Thyroid gland (tissue), 4 donors: ENCODE results near the gene TAB3. TPM values are rescaled to one million over a fixed set of nuclear protein-coding genes. Genes with fewer than 3 reads are reported as not detected.

Experiments
- DNase-seq, 2 donors: peaks; one replicate each; pipeline ENCODE4 v3.0.0-alpha.2; 2019
- H3K27ac ChIP-seq, 3 donors: fragments of 200-600 bp; sonication (generic); 1 replicate in 2 of 3; 2 replicates in 1 of 3; pipeline ENCODE4 v1.5.1; 2016 to 2019; ENCODE audit warnings: mild to moderate bottlenecking in 1 of 3, moderate library complexity in 1 of 3
- H3K27me3 ChIP-seq: fragments of 200-600 bp; sonication (generic); one replicate; pipeline ENCODE4 v1.5.1; 2019
- H3K36me3 ChIP-seq, 2 donors: fragments of 200-600 bp; sonication (generic); one replicate each; pipeline ENCODE4 v1.5.1; 2016 to 2019
- H3K4me1 ChIP-seq, 2 donors: fragments of 200-600 bp; sonication (generic); one replicate each; pipeline ENCODE4 v1.5.1; 2017 to 2019
- H3K4me3 ChIP-seq, 3 donors: fragments of 200-600 bp; sonication (generic); replicated peaks in 1 of 3; 1 replicate in 2 of 3; 2 replicates in 1 of 3; pipeline ENCODE4 v1.5.1; 2016; ENCODE audit warnings: mild to moderate bottlenecking in 1 of 3
- H3K9me3 ChIP-seq: fragments of 200-600 bp; sonication (generic); one replicate; pipeline ENCODE4 v1.5.1; 2017
- POLR2A ChIP-seq, 2 donors: fragments of 450-650 bp; IDR thresholded peaks; one replicate each; pipeline ENCODE4 v1.6.1; 2017; ENCODE audit warnings: antibody characterized with exemption in 2 of 2, mild to moderate bottlenecking in 2 of 2, moderate library complexity in 1 of 2
- WGBS, 2 donors: methylation state at CpG; one replicate each; pipeline ENCODE4 v1.1.5; 2017; 5-methylcytosine and 5-hydroxymethylcytosine counted together
- intact Hi-C: fragments of 100-400 bp; cut with DNase I; formaldehyde crosslinking; loops from one replicate; pipeline ENCODE4 v1.15.1; 2023
- total RNA-seq, 4 donors: library from RNA; depleted of rRNA; stranded (reverse); fragments of >200 nt; gene quantifications; one replicate each; pipeline ENCODE4 v1.2.3, GENCODE V29; 2016
- TF ChIP-seq, protein P1 (sequence below), 6 experiments: fragments of 200-600 bp in 3 of 6; fragments of 450-650 bp in 3 of 6; sonication (generic) in 3 of 6; IDR thresholded peaks; one replicate each; pipeline ENCODE4 v1.5.1; 2016 to 2019; ENCODE audit warnings: antibody characterized with exemption in 6 of 6, mild to moderate bottlenecking in 2 of 6, inconsistent platforms in 1 of 6, moderate library complexity in 1 of 6

The TAB3 gene
- total RNA-seq, 4 donors from 2014 or later = 38.8 to 59.9 (median 46.6) TPM

DNA sequence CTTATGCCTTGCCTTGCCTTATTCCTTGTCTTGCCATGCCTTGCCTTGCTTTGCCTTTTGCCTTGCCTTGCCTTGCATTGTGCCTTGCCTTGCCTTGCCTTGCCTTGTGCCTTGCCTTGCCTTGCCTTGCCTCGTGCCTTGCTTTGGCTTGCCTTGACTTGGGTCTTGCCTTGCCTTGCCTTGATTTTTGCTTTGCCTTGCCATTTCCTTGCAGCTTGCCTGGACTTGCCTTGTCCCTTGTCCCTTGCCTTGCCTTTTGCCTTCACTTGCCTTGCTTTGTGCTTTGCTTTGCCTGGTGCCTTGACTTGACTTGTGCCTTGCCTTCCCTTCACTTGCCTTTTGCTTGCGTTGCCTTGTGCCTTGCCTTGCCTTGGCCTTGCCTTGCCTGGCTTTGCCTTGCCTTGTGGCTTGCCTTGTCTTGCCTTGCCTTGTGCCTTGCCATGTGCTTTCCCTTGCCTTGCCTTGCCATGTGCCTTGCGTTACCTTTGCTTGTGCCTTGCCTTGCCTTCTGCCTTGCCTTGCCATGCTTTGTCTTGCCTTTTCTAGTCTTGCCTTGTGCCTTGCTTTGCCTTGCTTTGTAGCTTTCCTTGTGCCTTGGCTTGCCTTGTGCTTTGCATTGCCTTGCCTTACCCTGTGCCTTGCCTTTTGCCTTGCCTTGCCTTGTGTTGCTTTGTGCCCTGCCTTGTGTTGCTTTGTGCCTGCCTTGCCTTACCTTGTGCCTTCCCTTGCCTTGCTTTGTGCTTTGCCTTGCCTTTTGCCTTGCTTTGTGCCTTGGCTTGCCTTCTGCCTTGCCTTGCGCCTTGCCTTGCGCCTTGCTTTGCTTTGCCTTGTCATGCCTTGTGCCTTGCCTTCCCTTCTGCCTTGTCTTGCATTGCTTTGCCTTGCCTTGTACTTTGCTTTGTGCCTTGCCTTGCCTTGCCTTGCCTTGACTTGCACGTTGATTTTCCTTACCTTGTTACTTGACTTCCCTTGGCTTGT, 92.8 kb downstream of the TAB3 start:
- Histone ChIP-seq H3K4me3 (no peak overlapping the region), H3K27me3 (no peaks in the 10 kb centered on the region), H3K9me3 (no peaks in the 10 kb centered on the region), H3K36me3 (no peaks in the 10 kb centered on the region), H3K27ac (no peak overlapping the region), H3K4me1 (no peaks in the 10 kb centered on the region)
- no peak for TF ChIP-seq POLR2A (IDR thresholded peaks at IDR 0.05)
- TF ChIP-seq, protein P1, sequence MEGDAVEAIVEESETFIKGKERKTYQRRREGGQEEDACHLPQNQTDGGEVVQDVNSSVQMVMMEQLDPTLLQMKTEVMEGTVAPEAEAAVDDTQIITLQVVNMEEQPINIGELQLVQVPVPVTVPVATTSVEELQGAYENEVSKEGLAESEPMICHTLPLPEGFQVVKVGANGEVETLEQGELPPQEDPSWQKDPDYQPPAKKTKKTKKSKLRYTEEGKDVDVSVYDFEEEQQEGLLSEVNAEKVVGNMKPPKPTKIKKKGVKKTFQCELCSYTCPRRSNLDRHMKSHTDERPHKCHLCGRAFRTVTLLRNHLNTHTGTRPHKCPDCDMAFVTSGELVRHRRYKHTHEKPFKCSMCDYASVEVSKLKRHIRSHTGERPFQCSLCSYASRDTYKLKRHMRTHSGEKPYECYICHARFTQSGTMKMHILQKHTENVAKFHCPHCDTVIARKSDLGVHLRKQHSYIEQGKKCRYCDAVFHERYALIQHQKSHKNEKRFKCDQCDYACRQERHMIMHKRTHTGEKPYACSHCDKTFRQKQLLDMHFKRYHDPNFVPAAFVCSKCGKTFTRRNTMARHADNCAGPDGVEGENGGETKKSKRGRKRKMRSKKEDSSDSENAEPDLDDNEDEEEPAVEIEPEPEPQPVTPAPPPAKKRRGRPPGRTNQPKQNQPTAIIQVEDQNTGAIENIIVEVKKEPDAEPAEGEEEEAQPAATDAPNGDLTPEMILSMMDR (IDR thresholded peaks at IDR 0.05) = no peak
- DNase-seq = no peak
- intact Hi-C loops = no loop called here
- WGBS, 2 donors = 88 to 89% methylated on average over 6 of the region's 6 CpGs

DNA sequence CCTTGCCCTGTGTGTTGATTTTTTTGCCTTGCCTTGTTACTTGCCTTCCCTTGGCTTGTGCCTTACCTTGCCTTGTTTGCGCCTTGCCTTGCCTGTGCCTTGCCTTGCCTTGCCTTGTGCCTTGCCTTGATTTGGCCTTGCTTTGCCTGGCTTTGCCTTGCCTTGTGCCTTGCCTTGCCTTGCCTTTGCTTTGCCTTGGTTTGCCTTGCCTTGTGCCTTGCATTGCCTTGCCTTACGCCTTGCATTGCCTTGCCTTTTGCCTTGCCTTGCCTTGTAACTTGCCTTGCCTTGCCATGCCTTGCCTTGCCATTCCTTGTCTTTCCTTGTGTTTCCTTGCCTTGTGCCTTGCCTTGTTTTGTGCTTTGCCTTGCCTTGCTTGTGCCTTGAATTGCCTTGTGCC, 94.6 kb downstream of the TAB3 start:
- Histone ChIP-seq H3K4me3 (no peak overlapping the region), H3K27me3 (no peaks in the 10 kb centered on the region), H3K4me1 (no peaks in the 10 kb centered on the region), H3K9me3 (no peaks in the 10 kb centered on the region), H3K36me3 (no peaks in the 10 kb centered on the region), H3K27ac (no peak overlapping the region)
- intact Hi-C loops = no loop called here
- WGBS, 2 donors = 82 to 85% methylated on average over 2 of the region's 2 CpGs
- DNase-seq = no peak
- no peak for TF ChIP-seq POLR2A (IDR thresholded peaks at IDR 0.05)
- TF ChIP-seq, protein P1 (IDR thresholded peaks at IDR 0.05) = no peak

DNA sequence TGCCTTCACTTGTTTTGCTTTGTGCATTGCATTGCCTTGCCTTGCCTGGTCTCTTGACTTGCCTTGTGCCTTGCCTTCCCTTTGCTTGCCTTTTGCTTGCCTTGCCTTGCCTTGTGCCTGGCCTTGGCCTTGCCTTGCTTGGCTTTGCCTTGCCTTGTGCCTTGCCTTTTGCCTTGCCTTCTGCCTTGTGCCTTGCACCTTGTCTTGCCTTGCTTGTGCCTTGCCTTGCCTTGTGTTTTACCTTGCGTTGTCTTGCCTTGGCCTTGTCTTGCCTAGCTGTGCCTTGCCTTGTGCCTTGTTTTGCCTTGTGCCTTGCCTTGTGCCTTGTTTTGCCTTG, 95.3 kb downstream of the TAB3 start:
- no peak for TF ChIP-seq POLR2A (IDR thresholded peaks at IDR 0.05)
- TF ChIP-seq, protein P1 (IDR thresholded peaks at IDR 0.05) = no peak
- no peaks in the 10 kb centered on the region for H3K36me3 ChIP-seq
- H3K27me3 ChIP-seq = no peaks in the 10 kb centered on the region
- WGBS, 2 donors = 100% methylated on average over 1 of the region's 1 CpG
- H3K4me3 ChIP-seq = no peak overlapping the region
- intact Hi-C loops = no loop called here
- no peak for DNase-seq
- no peak overlapping the region for H3K27ac ChIP-seq
- no peaks in the 10 kb centered on the region for H3K4me1 ChIP-seq
- H3K9me3 ChIP-seq = no peaks in the 10 kb centered on the region

DNA sequence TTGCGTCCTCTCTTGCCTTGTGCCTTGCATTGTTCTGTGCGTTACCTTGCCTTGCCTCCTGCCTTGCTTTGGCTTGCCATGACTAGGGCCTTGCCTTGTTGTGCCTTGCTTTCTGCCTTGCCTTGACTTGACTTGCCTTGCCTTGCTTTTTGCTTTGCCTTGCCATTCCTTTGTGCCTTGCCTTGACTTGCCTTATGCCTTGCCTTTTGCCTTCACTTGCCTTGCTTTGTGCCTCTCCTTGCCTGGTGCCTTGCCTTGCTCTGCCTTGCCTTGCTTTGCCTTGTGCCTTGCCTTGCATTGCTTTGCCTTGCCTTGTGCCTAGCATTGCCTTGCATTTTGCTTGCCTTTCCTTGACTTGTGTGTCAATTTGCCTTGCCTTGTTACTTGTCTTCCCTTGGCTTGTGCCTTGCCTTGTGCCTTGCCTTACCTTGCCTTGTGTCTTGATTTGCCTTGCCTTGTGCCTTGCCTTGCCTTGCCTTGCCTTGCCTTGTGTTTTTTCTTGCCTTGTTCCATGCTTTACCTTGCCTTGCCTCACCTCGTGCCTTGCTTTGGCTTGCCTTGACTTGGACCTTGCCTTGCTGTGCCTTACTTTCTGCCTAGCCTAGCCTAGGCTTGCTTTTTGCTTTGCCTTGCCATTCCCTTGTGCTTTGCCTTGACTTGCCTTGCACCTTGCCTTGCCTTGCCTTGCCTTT, 95.8 kb downstream of the TAB3 start:
- intact Hi-C loops = no loop called here
- TF ChIP-seq, protein P1 (IDR thresholded peaks at IDR 0.05) = no peak
- no peak for TF ChIP-seq POLR2A (IDR thresholded peaks at IDR 0.05)
- Histone ChIP-seq H3K9me3 (no peaks in the 10 kb centered on the region), H3K4me1 (no peaks in the 10 kb centered on the region), H3K27me3 (no peaks in the 10 kb centered on the region), H3K27ac (no peak overlapping the region), H3K36me3 (no peaks in the 10 kb centered on the region), H3K4me3 (no peak overlapping the region)
- 85 to 92% methylated on average over 3 of the region's 3 CpGs for WGBS, 2 donors
- no peak for DNase-seq
